Loucy (cell line): ENCODE data around the gene PRRT4.

Experiments used
- H2AFZ ChIP-seq: fragments of 200-600 bp; sonication (generic); 2 replicates; pipeline ENCODE4 v1.6.0; 2016; ENCODE audit warnings: antibody characterized with exemption, mild to moderate bottlenecking, low read length, moderate library complexity
- H3F3A ChIP-seq: fragments of 200-600 bp; 2 replicates; pipeline ENCODE4 v1.6.0; 2016; ENCODE audit warnings: antibody characterized with exemption, low read depth, mild to moderate bottlenecking
- H3K27me3 ChIP-seq: fragments of 200-600 bp; sonication (generic); 2 replicates; pipeline ENCODE4 v1.6.1; 2014; ENCODE audit warnings: low read length, mild to moderate bottlenecking; ENCODE audit not compliant: insufficient read depth, poor library complexity, severe bottlenecking
- H3K36me3 ChIP-seq: fragments of 200-600 bp; sonication (generic); 2 replicates; pipeline ENCODE4 v1.6.1; 2016; ENCODE audit warnings: low read length; ENCODE audit not compliant: insufficient read depth
- H3K4me1 ChIP-seq: fragments of 200-600 bp; sonication (generic); 2 replicates; pipeline ENCODE4 v1.5.1; 2014; ENCODE audit warnings: low read length, mild to moderate bottlenecking; ENCODE audit not compliant: insufficient read depth, poor library complexity, severe bottlenecking
- H3K4me2 ChIP-seq: fragments of 200-600 bp; sonication (generic); 2 replicates; pipeline ENCODE4 v1.6.0; 2014; ENCODE audit warnings: antibody characterized with exemption, low read length, low read depth, mild to moderate bottlenecking; ENCODE audit not compliant: poor library complexity, severe bottlenecking
- H3K4me3 ChIP-seq: fragments of 200-600 bp; sonication (generic); 2 replicates; pipeline ENCODE4 v1.5.1; 2014; ENCODE audit warnings: low read length, mild to moderate bottlenecking, mixed read lengths; ENCODE audit not compliant: poor library complexity, severe bottlenecking
- H3K79me2 ChIP-seq: fragments of 200-600 bp; sonication (generic); 2 replicates; pipeline ENCODE4 v1.6.1; 2014; ENCODE audit warnings: low read length; ENCODE audit not compliant: insufficient read depth
- H3K9ac ChIP-seq: fragments of 200-600 bp; sonication (generic); 2 replicates; pipeline ENCODE4 v1.6.0; 2014; ENCODE audit warnings: mild to moderate bottlenecking, low read depth, low read length, moderate library complexity; ENCODE audit not compliant: poor library complexity, severe bottlenecking
- H3K9me2 ChIP-seq: fragments of 200-600 bp; sonication (generic); replicated peaks from 2 replicates; pipeline ENCODE4 v1.6.1; 2016; ENCODE audit warnings: low read depth, low read length, mixed read lengths
- H3K9me3 ChIP-seq: fragments of 200-600 bp; sonication (generic); 2 replicates; pipeline ENCODE4 v1.6.1; 2014; ENCODE audit warnings: mild to moderate bottlenecking, antibody characterized with exemption, low read length, low read depth; ENCODE audit not compliant: insufficient read depth
- H4K20me1 ChIP-seq: fragments of 200-600 bp; sonication (generic); 2 replicates; pipeline ENCODE4 v1.6.0; 2014; ENCODE audit warnings: antibody characterized with exemption, low read length, mild to moderate bottlenecking; ENCODE audit not compliant: insufficient read depth, poor library complexity, severe bottlenecking
- EZH2phosphoT487 ChIP-seq: fragments of 200-600 bp; IDR thresholded peaks from 2 replicates; pipeline ENCODE4 v1.6.1; 2018; ENCODE audit warnings: antibody characterized with exemption, mild to moderate bottlenecking, moderate library complexity, borderline replicate concordance
- TF ChIP-seq, protein P1 (sequence below): fragments of 200-600 bp; sonication (generic); conservative IDR thresholded peaks from 2 replicates; pipeline ENCODE4 v1.5.1; 2014; ENCODE audit warnings: mild to moderate bottlenecking, antibody characterized with exemption, low read length

PRRT4 gene

GRCh38 chr7:128391805-128392204 lies 30.3 kb upstream of the PRRT4 start:
- H2AFZ ChIP-seq = no peak overlapping the region
- H3K9me3 ChIP-seq = no peaks in the 10 kb centered on the region
- H3F3A ChIP-seq = no peaks in the 10 kb centered on the region
- H3K4me1 ChIP-seq = peaks cover 26% of the 10 kb centered on the region
- no peak overlapping the region for H3K9ac ChIP-seq
- peaks cover 9% of the 10 kb centered on the region; the same call in 1 of the 2 replicates for H3K36me3 ChIP-seq
- no peak for TF ChIP-seq EZH2phosphoT487
- TF ChIP-seq, protein P1, sequence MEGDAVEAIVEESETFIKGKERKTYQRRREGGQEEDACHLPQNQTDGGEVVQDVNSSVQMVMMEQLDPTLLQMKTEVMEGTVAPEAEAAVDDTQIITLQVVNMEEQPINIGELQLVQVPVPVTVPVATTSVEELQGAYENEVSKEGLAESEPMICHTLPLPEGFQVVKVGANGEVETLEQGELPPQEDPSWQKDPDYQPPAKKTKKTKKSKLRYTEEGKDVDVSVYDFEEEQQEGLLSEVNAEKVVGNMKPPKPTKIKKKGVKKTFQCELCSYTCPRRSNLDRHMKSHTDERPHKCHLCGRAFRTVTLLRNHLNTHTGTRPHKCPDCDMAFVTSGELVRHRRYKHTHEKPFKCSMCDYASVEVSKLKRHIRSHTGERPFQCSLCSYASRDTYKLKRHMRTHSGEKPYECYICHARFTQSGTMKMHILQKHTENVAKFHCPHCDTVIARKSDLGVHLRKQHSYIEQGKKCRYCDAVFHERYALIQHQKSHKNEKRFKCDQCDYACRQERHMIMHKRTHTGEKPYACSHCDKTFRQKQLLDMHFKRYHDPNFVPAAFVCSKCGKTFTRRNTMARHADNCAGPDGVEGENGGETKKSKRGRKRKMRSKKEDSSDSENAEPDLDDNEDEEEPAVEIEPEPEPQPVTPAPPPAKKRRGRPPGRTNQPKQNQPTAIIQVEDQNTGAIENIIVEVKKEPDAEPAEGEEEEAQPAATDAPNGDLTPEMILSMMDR = no peak
- no peak overlapping the region for H3K4me2 ChIP-seq
- H3K27me3 ChIP-seq = no peaks in the 10 kb centered on the region
- H4K20me1 ChIP-seq = no peaks in the 10 kb centered on the region
- no peaks in the 10 kb centered on the region for H3K79me2 ChIP-seq
- H3K4me3 ChIP-seq = no peak overlapping the region
- H3K9me2 ChIP-seq = no peaks in the 10 kb centered on the region

DNA sequence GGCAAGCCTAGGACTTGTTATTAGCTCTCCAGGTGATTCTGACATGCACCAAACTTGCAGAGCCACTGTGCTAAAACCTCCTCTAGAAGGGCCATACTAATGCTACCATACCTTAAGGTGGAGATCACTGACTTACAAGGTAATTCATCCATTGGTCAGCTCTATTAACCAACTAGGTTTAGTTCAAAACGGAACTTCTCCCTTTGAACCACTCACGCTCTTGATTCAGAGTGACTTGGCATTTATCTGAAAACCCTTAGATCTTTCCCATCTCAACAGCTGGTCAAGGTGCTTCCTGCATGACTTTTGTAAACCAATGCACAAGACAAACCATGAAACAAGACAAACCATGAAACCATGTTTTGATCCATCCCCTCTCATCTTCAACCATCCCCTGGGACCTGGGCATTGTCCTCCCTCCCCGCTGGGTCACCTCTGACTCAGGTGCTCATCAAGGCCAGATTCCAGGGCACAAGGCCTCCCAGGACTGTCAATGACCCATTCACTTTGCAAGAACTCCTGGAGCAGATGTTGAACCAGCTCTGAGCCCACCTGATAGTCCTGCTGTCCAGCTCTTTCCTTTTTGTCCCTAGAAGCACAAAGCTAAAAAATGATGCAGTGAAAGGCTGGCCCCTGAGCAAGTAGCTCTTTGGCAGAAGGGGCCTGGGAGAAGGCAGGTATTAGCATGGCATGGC lies 29.5 kb upstream of the PRRT4 start:
- Histone ChIP-seq H3K9ac (no peak overlapping the region), H3K79me2 (no peaks in the 10 kb centered on the region), H3K9me2 (no peaks in the 10 kb centered on the region), H3K36me3 (peaks cover 1% of the 10 kb centered on the region; the same call in 1 of the 2 replicates), H3F3A (no peaks in the 10 kb centered on the region), H3K27me3 (no peaks in the 10 kb centered on the region), H3K4me3 (no peak overlapping the region), H3K4me1 (peaks cover 26% of the 10 kb centered on the region), H3K4me2 (no peak overlapping the region), H2AFZ (no peak overlapping the region), H3K9me3 (no peaks in the 10 kb centered on the region), H4K20me1 (no peaks in the 10 kb centered on the region)
- no peak for TF ChIP-seq EZH2phosphoT487
- TF ChIP-seq, protein P1 = no peak

- TF ChIP-seq EZH2phosphoT487 = no peak
- TF ChIP-seq, protein P1 = no peak
- no peaks in the 10 kb centered on the region for H3K27me3 ChIP-seq
- H3K9ac ChIP-seq = no peak overlapping the region
- peaks cover 33% of the 10 kb centered on the region for H3K4me1 ChIP-seq
- H3K36me3 ChIP-seq = no peaks in the 10 kb centered on the region; the same call in 1 of the 2 replicates
- no peak overlapping the region for H3K4me2 ChIP-seq
- no peak overlapping the region for H2AFZ ChIP-seq
- H3K9me3 ChIP-seq = no peaks in the 10 kb centered on the region
- H3F3A ChIP-seq = no peaks in the 10 kb centered on the region
- no peak overlapping the region for H3K4me3 ChIP-seq
- no peaks in the 10 kb centered on the region for H3K79me2 ChIP-seq
- no peaks in the 10 kb centered on the region for H3K9me2 ChIP-seq
- H4K20me1 ChIP-seq = no peaks in the 10 kb centered on the region
Measured at GRCh38 chr7:128389618-128390329, 28.3 kb upstream of the PRRT4 start.
